Measurements from ENCODE around the gene HOXC10. TPM values are rescaled to one million over a fixed set of nuclear protein-coding genes. Genes with fewer than 3 reads are reported as not detected.

Gene HOXC10
- total and polyA plus RNA-seq, 2 experiments from 2014 or later: not detected

GRCh38 chr12:53956914-53957536, 27.9 kb upstream of the HOXC10 start:
- H3K36me3 ChIP-seq (ENCODE audit: insufficient read depth): no peaks in the 10 kb centered on the region; the same call in 1 of the 2 replicates
- H3K4me2 ChIP-seq: no peak overlapping the region
- H3K9me3 Mint-ChIP-seq: peaks cover 6% of the 10 kb centered on the region
- no peak overlapping the region for H3K27ac ChIP-seq (ENCODE audit: low read depth)
- H3K4me1 ChIP-seq (ENCODE audit: insufficient read depth): peaks cover 11% of the 10 kb centered on the region
- no peak overlapping the region for H3K4me3 ChIP-seq
- peaks cover 24% of the 10 kb centered on the region for H3K4me1 Mint-ChIP-seq
- ATAC-seq (no peak), DNase-seq (ENCODE audit: low spot score) (no peak)
- H3K9me2 ChIP-seq (ENCODE audit: insufficient read depth): no peaks in the 10 kb centered on the region
- no peaks in the 10 kb centered on the region for H3K79me2 ChIP-seq (replicated peaks; ENCODE audit: insufficient read depth)
- H3K27me3 ChIP-seq (ENCODE audit: insufficient read depth): peaks cover 100% of the 10 kb centered on the region
- no peak overlapping the region; the same call in 2 of the 3 replicates for H3K4me3 Mint-ChIP-seq
- peaks cover 49% of the 10 kb centered on the region for H3F3A ChIP-seq (replicated peaks; ENCODE audit: low read depth)
- TF ChIP-seq EZH2phosphoT487 (IDR thresholded peaks at IDR 0.05; ENCODE audit: unreplicated experiment) (peak; percentile 25), ETS1 (IDR thresholded peaks at IDR 0.05) (no peak), EZH2 (IDR thresholded peaks at IDR 0.05; ENCODE audit: low read depth, unreplicated experiment) (peak; percentile 32)
- peaks cover 3% of the 10 kb centered on the region; the same call in 1 of the 3 replicates for H3K36me3 Mint-ChIP-seq (ENCODE audit: low read depth)
- H3K27ac Mint-ChIP-seq: no peak overlapping the region
- H3K27me3 Mint-ChIP-seq (ENCODE audit: insufficient read depth, low read depth, poor library complexity): peaks cover 98% of the 10 kb centered on the region
- H4K20me1 ChIP-seq (replicated peaks; ENCODE audit: insufficient read depth): peaks cover 48% of the 10 kb centered on the region
- H2AFZ ChIP-seq: no peak overlapping the region

- Mint-ChIP-seq H3K4me1 (peaks cover 23% of the 10 kb centered on the region), H3K9me3 (peaks cover 6% of the 10 kb centered on the region), H3K4me3 (no peak overlapping the region), H3K36me3 (ENCODE audit: low read depth) (peaks cover 3% of the 10 kb centered on the region; the same call in 1 of the 3 replicates), H3K27ac (no peak overlapping the region), H3K27me3 (ENCODE audit: insufficient read depth, low read depth, poor library complexity) (peaks cover 98% of the 10 kb centered on the region)
- H4K20me1 ChIP-seq (replicated peaks; ENCODE audit: insufficient read depth): peaks cover 52% of the 10 kb centered on the region
- H3K27me3 ChIP-seq (ENCODE audit: insufficient read depth): peaks cover 100% of the 10 kb centered on the region
- H3K4me3 ChIP-seq: no peak overlapping the region
- H3K27ac ChIP-seq (ENCODE audit: low read depth): no peak overlapping the region
- peaks cover 49% of the 10 kb centered on the region for H3F3A ChIP-seq (replicated peaks; ENCODE audit: low read depth)
- ATAC-seq (no peak), DNase-seq (ENCODE audit: low spot score) (no peak)
- no peak overlapping the region for H2AFZ ChIP-seq
- peaks cover 11% of the 10 kb centered on the region for H3K4me1 ChIP-seq (ENCODE audit: insufficient read depth)
- no peaks in the 10 kb centered on the region for H3K9me2 ChIP-seq (ENCODE audit: insufficient read depth)
- H3K4me2 ChIP-seq: no peak overlapping the region
- H3K36me3 ChIP-seq (ENCODE audit: insufficient read depth): no peaks in the 10 kb centered on the region; the same call in 1 of the 2 replicates
- no peaks in the 10 kb centered on the region for H3K79me2 ChIP-seq (replicated peaks; ENCODE audit: insufficient read depth)
- no peak for TF ChIP-seq ZNF331 (CRISPR knock-in tag; IDR thresholded peaks at IDR 0.05; ENCODE audit: low read depth)
- no peak for TF ChIP-seq EZH2 (IDR thresholded peaks at IDR 0.05; ENCODE audit: low read depth, unreplicated experiment)
- no peak for TF ChIP-seq CREB1 (CRISPR knock-in tag; IDR thresholded peaks at IDR 0.05; ENCODE audit: low read depth)
- TF ChIP-seq ZNF114 (CRISPR knock-in tag; IDR thresholded peaks at IDR 0.05): no peak
- TF ChIP-seq POLR2AphosphoS5 (IDR thresholded peaks at IDR 0.05; ENCODE audit: low read depth): no peak
- no peak for TF ChIP-seq NANOG (IDR thresholded peaks at IDR 0.05; ENCODE audit: borderline replicate concordance)
- no peak for TF ChIP-seq ZNF462 (CRISPR knock-in tag; IDR thresholded peaks at IDR 0.05)
- TF ChIP-seq CTCF (conservative IDR thresholded peaks at IDR 0.05; ENCODE audit: low read depth in 2 of 2): no peak
- no peak for TF ChIP-seq EZH2phosphoT487 (IDR thresholded peaks at IDR 0.05; ENCODE audit: unreplicated experiment)
Measured at GRCh38 chr12:53958128-53958527, 26.8 kb upstream of the HOXC10 start.

Data from GM23338 (cell line).